Measurements from ENCODE around the gene FBLN1. TPM values are rescaled to one million over a fixed set of nuclear protein-coding genes. Genes with fewer than 3 reads are reported as not detected.

FBLN1 gene
- total and polyA plus RNA-seq, 2 of the 8 experiments (the other 6 are each of a cell fraction or from before 2014, with no cell fraction given), result 159 to 168 TPM

DNA sequence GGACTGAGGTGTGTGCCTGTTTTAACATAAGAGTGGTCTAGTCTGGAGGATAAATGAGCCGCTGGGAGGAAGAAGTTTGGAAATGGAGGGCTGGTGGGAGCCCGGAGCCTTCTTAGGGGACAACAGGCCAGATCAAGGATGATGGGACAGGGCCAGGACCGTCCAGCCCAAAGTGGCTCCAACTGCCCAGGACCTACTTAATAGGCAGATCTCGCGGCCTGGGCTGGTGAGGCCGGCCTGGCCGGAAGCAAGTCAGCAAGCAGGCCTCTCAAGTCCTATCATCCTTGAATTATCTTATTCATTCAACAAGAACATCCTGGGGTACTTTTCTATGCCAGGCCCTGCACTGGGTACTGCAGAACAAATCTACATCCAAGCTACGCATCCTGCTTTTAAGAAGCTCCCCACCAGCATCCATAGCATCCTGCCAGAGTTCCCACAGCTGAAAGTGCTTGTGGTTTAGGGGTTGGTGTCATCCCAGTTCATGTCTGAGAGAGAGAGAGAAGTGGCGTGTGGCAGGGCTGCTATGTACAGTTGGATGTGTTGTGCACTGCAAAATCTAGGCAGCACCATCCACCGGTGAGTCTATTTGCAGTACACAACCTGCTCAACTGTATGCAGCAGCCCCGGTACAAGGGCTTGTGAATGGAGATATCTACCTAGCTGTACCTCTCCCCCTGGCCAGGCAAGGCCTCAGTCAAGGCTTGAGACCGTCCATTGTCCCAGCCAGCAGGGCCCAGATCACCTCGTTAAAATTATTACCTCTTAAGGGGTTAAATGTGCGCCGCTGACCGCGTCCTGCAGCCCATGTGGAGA, 82.1 kb downstream of the FBLN1 start (continued):
- TF ChIP-seq, protein P1, sequence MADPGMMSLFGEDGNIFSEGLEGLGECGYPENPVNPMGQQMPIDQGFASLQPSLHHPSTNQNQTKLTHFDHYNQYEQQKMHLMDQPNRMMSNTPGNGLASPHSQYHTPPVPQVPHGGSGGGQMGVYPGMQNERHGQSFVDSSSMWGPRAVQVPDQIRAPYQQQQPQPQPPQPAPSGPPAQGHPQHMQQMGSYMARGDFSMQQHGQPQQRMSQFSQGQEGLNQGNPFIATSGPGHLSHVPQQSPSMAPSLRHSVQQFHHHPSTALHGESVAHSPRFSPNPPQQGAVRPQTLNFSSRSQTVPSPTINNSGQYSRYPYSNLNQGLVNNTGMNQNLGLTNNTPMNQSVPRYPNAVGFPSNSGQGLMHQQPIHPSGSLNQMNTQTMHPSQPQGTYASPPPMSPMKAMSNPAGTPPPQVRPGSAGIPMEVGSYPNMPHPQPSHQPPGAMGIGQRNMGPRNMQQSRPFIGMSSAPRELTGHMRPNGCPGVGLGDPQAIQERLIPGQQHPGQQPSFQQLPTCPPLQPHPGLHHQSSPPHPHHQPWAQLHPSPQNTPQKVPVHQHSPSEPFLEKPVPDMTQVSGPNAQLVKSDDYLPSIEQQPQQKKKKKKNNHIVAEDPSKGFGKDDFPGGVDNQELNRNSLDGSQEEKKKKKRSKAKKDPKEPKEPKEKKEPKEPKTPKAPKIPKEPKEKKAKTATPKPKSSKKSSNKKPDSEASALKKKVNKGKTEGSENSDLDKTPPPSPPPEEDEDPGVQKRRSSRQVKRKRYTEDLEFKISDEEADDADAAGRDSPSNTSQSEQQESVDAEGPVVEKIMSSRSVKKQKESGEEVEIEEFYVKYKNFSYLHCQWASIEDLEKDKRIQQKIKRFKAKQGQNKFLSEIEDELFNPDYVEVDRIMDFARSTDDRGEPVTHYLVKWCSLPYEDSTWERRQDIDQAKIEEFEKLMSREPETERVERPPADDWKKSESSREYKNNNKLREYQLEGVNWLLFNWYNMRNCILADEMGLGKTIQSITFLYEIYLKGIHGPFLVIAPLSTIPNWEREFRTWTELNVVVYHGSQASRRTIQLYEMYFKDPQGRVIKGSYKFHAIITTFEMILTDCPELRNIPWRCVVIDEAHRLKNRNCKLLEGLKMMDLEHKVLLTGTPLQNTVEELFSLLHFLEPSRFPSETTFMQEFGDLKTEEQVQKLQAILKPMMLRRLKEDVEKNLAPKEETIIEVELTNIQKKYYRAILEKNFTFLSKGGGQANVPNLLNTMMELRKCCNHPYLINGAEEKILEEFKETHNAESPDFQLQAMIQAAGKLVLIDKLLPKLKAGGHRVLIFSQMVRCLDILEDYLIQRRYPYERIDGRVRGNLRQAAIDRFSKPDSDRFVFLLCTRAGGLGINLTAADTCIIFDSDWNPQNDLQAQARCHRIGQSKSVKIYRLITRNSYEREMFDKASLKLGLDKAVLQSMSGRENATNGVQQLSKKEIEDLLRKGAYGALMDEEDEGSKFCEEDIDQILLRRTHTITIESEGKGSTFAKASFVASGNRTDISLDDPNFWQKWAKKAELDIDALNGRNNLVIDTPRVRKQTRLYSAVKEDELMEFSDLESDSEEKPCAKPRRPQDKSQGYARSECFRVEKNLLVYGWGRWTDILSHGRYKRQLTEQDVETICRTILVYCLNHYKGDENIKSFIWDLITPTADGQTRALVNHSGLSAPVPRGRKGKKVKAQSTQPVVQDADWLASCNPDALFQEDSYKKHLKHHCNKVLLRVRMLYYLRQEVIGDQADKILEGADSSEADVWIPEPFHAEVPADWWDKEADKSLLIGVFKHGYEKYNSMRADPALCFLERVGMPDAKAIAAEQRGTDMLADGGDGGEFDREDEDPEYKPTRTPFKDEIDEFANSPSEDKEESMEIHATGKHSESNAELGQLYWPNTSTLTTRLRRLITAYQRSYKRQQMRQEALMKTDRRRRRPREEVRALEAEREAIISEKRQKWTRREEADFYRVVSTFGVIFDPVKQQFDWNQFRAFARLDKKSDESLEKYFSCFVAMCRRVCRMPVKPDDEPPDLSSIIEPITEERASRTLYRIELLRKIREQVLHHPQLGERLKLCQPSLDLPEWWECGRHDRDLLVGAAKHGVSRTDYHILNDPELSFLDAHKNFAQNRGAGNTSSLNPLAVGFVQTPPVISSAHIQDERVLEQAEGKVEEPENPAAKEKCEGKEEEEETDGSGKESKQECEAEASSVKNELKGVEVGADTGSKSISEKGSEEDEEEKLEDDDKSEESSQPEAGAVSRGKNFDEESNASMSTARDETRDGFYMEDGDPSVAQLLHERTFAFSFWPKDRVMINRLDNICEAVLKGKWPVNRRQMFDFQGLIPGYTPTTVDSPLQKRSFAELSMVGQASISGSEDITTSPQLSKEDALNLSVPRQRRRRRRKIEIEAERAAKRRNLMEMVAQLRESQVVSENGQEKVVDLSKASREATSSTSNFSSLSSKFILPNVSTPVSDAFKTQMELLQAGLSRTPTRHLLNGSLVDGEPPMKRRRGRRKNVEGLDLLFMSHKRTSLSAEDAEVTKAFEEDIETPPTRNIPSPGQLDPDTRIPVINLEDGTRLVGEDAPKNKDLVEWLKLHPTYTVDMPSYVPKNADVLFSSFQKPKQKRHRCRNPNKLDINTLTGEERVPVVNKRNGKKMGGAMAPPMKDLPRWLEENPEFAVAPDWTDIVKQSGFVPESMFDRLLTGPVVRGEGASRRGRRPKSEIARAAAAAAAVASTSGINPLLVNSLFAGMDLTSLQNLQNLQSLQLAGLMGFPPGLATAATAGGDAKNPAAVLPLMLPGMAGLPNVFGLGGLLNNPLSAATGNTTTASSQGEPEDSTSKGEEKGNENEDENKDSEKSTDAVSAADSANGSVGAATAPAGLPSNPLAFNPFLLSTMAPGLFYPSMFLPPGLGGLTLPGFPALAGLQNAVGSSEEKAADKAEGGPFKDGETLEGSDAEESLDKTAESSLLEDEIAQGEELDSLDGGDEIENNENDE (IDR thresholded peaks at IDR 0.05; ENCODE audit: insufficient replicate concordance, low read length), result no peak
- no peak for TF ChIP-seq KDM1A (IDR thresholded peaks at IDR 0.05; ENCODE audit: borderline replicate concordance, low read length)
- TF ChIP-seq RFX5 (IDR thresholded peaks at IDR 0.05; ENCODE audit: borderline replicate concordance, low read depth, low read length), result no peak
- TF ChIP-seq HDAC2 (IDR thresholded peaks at IDR 0.05; ENCODE audit: borderline replicate concordance in 1 of 2, low read depth in 2 of 2, low read length in 2 of 2), result no peak
- no peak for TF ChIP-seq SP4 (IDR thresholded peaks at IDR 0.05; ENCODE audit: low read length)

Measured in H1 (cell line).